Progenitor cell of endocrine pancreas (in vitro differentiated cells): Measurements from ENCODE around the gene WT1. TPM values are rescaled to one million over a fixed set of nuclear protein-coding genes. Genes with fewer than 3 reads are reported as not detected.
"Not testable (repeated sequence)": the region's sequence is repeated elsewhere in the genome, so short reads cannot be mapped to it uniquely, and the experiment has no call there.

Experiments
- DNase-seq: peaks from one replicate; pipeline ENCODE4 v3.0.0; 2021; ENCODE audit warnings: low spot score; ENCODE audit not compliant: unreplicated experiment
- H3K27ac Mint-ChIP-seq: 2 replicates; pipeline ENCODE4 v1.8.0; 2021; ENCODE audit warnings: mild to moderate bottlenecking, moderate library complexity, mixed read lengths
- H3K27me3 Mint-ChIP-seq: 2 replicates; pipeline ENCODE4 v1.8.0; 2021; ENCODE audit warnings: mixed read lengths
- H3K36me3 Mint-ChIP-seq: 2 replicates; pipeline ENCODE4 v1.8.0; 2022; ENCODE audit warnings: mixed read lengths; ENCODE audit not compliant: insufficient read depth
- H3K4me1 Mint-ChIP-seq: 2 replicates; pipeline ENCODE4 v1.8.0; 2021; ENCODE audit warnings: low read depth, mixed read lengths
- H3K4me3 Mint-ChIP-seq: 2 replicates; pipeline ENCODE4 v1.8.0; 2021; ENCODE audit warnings: low read depth, mild to moderate bottlenecking, moderate library complexity, mixed read lengths
- H3K9me3 Mint-ChIP-seq: 2 replicates; pipeline ENCODE4 v1.8.0; 2021; ENCODE audit warnings: low read depth, mixed read lengths
- CTCF ChIP-seq: fragments of 200-600 bp; sonication (generic); IDR thresholded peaks from one replicate; pipeline ENCODE4 v1.5.0; 2021; ENCODE audit warnings: antibody characterized with exemption, mild to moderate bottlenecking; ENCODE audit not compliant: unreplicated experiment
- total RNA-seq: library from RNA; stranded (reverse); gene quantifications from 2 replicates; pipeline ENCODE4 v1.2.1, GENCODE V29; 2021

WT1 gene
- total RNA-seq, 1 donor from 2014 or later = not detected

- no peak for DNase-seq
- H3K27ac Mint-ChIP-seq = no peak overlapping the region
- H3K4me3 Mint-ChIP-seq = no peak overlapping the region
- TF ChIP-seq CTCF = no peak
- H3K27me3 Mint-ChIP-seq = peaks cover 27% of the 10 kb centered on the region
- peaks cover 4% of the 10 kb centered on the region for H3K9me3 Mint-ChIP-seq
- no peaks in the 10 kb centered on the region for H3K4me1 Mint-ChIP-seq
- H3K36me3 Mint-ChIP-seq = no peaks in the 10 kb centered on the region
Measured at GRCh38 chr11:32381179-32381578, 54.2 kb downstream of the WT1 start.

GRCh38 chr11:32379719-32380118 lies 55.6 kb downstream of the WT1 start:
- Mint-ChIP-seq H3K27me3 (peaks cover 27% of the 10 kb centered on the region), H3K36me3 (no peaks in the 10 kb centered on the region)

GRCh38 chr11:32375826-32376225 lies 59.5 kb downstream of the WT1 start:
- Mint-ChIP-seq H3K4me3 (no peak overlapping the region), H3K9me3 (peaks cover 7% of the 10 kb centered on the region), H3K27me3 (peaks cover 5% of the 10 kb centered on the region), H3K36me3 (no peaks in the 10 kb centered on the region), H3K27ac (no peak overlapping the region), H3K4me1 (no peaks in the 10 kb centered on the region)
- DNase-seq = no peak
- no peak for TF ChIP-seq CTCF

More at GRCh38 chr11:32379719-32380118, 55.6 kb downstream of the WT1 start:
- DNase-seq = no peak
- Mint-ChIP-seq H3K27ac (no peak overlapping the region), H3K9me3 (peaks cover 6% of the 10 kb centered on the region), H3K4me1 (no peaks in the 10 kb centered on the region), H3K4me3 (no peak overlapping the region)
- no peak for TF ChIP-seq CTCF

- no peaks in the 10 kb centered on the region for H3K4me1 Mint-ChIP-seq
- no peak overlapping the region for H3K27ac Mint-ChIP-seq
- peaks cover 10% of the 10 kb centered on the region for H3K9me3 Mint-ChIP-seq
- DNase-seq = no peak
- peaks cover 5% of the 10 kb centered on the region for H3K27me3 Mint-ChIP-seq
- TF ChIP-seq CTCF = peak; percentile 53
- peaks cover 1% of the 10 kb centered on the region for H3K36me3 Mint-ChIP-seq
- H3K4me3 Mint-ChIP-seq = no peak overlapping the region
Measured at GRCh38 chr11:32374261-32374711, 61.1 kb downstream of the WT1 start.

- not testable (repeated sequence) for H3K4me3 Mint-ChIP-seq, H3K9me3 Mint-ChIP-seq
Measured at GRCh38 chr11:32369987-32370386, 65.4 kb downstream of the WT1 start.

GRCh38 chr11:32366666-32367065 lies 68.7 kb downstream of the WT1 start:
- Mint-ChIP-seq H3K9me3 (peaks cover 5% of the 10 kb centered on the region), H3K36me3 (peaks cover 1% of the 10 kb centered on the region), H3K4me1 (no peaks in the 10 kb centered on the region), H3K27me3 (peaks cover 9% of the 10 kb centered on the region), H3K27ac (no peak overlapping the region), H3K4me3 (no peak overlapping the region)
- DNase-seq = no peak
- TF ChIP-seq CTCF = no peak

More at GRCh38 chr11:32369987-32370386, 65.4 kb downstream of the WT1 start:
- H3K4me1 Mint-ChIP-seq, H3K27ac Mint-ChIP-seq, H3K27me3 Mint-ChIP-seq, DNase-seq, H3K36me3 Mint-ChIP-seq: not testable (repeated sequence)
